GM10266 (cell line): ENCODE results near the gene TMEM59L.
A peak's percentile ranks its signal among the peaks of the same experiment; 100 is the strongest.
"Not testable (repeated sequence)": the region's sequence is repeated elsewhere in the genome, so short reads cannot be mapped to it uniquely, and the experiment has no call there.

ENCODE experiments used
- DNase-seq: peaks from one replicate; pipeline ENCODE4 v3.0.0; 2012; ENCODE audit errors: extremely low spot score
- CTCF ChIP-seq: IDR thresholded peaks from 2 replicates; pipeline ENCODE4 v1.5.1; 2012; ENCODE audit warnings: mild to moderate bottlenecking, low read depth; ENCODE audit not compliant: control insufficient read depth, insufficient read depth; ENCODE audit errors: missing control alignments

TMEM59L gene

GRCh38 chr19:18590273-18591272, 22.1 kb upstream of the TMEM59L start:
- DNase-seq, result no peak
- TF ChIP-seq CTCF, result peak; percentile 7

- TF ChIP-seq CTCF, result no peak
- DNase-seq, result no peak
Observed at GRCh38 chr19:18591735-18592385, 20.8 kb upstream of the TMEM59L start.

GRCh38 chr19:18592732-18593131, 19.9 kb upstream of the TMEM59L start:
- DNase-seq, result not testable (repeated sequence)

- no peak for TF ChIP-seq CTCF
- DNase-seq, result peak; percentile 57
Observed at GRCh38 chr19:18593367-18594095, 19.1 kb upstream of the TMEM59L start.

- TF ChIP-seq CTCF, result peak; percentile 92
- DNase-seq, result peak; percentile 97
Observed at GRCh38 chr19:18594096-18594823, 18.4 kb upstream of the TMEM59L start.

GRCh38 chr19:18594824-18595373, 17.8 kb upstream of the TMEM59L start:
- TF ChIP-seq CTCF, result no peak
- DNase-seq, result peak; percentile 63

- no peak for TF ChIP-seq CTCF
- DNase-seq, result no peak
Observed at GRCh38 chr19:18595475-18595874, 17.2 kb upstream of the TMEM59L start.
